Measurements from ENCODE around the gene PTK7.

PTK7 gene

GRCh38 chr6:43147691-43148477, 71.8 kb downstream of the PTK7 start:
- no peak for TF ChIP-seq CTCF (IDR thresholded peaks at IDR 0.05; ENCODE audit: insufficient read depth, low read length, missing control alignments)
- H3K4me3 ChIP-seq (ENCODE audit: low read depth, low read length), result no peak overlapping the region
- CTCF ChIA-PET, result interaction anchor here (0.9 to 9.6 kb wide), 6 partner anchors 10 to 247 kb away, joined by 3 to 183 read pairs (median 6); partner anchors contain the start of genes CUL7 and PTK7
- POLR2A ChIA-PET, result interaction anchor here (0.6 to 0.7 kb wide), 3 partner anchors 57 to 134 kb away, joined by 3 to 5 read pairs (median 3); partner anchors contain the start of gene KLHDC3
- no peak for DNase-seq (ENCODE audit: low read depth, low spot score)

- no peak overlapping the region for H3K4me3 ChIP-seq (ENCODE audit: low read depth, low read length)
- TF ChIP-seq CTCF (IDR thresholded peaks at IDR 0.05; ENCODE audit: insufficient read depth, low read length, missing control alignments), result no peak
- ChIA-PET POLR2A (interaction anchor here (0.8 to 1.1 kb wide), 3 partner anchors 24 to 135 kb away, joined by 3 to 10 read pairs (median 4); partner anchors contain the start of gene KLHDC3), CTCF (interaction anchor here (0.7 to 1.1 kb wide), 6 partner anchors 9 to 93 kb away, joined by 3 to 4 read pairs (median 3); partner anchors contain the start of gene PTK7)
- DNase-seq (ENCODE audit: low read depth, low spot score), result no peak
Observed at GRCh38 chr6:43149265-43149664, 73.2 kb downstream of the PTK7 start.

- no peak overlapping the region for H3K4me3 ChIP-seq (ENCODE audit: low read depth, low read length)
- no peak for TF ChIP-seq CTCF (IDR thresholded peaks at IDR 0.05; ENCODE audit: insufficient read depth, low read length, missing control alignments)
- DNase-seq (ENCODE audit: low read depth, low spot score), result no peak
- CTCF ChIA-PET, result interaction anchor here (1.1 kb wide), 1 partner anchor 20 kb away, joined by 4 read pairs; no protein-coding TSS in a partner anchor
- POLR2A ChIA-PET, result interaction anchor here (0.8 kb wide), 1 partner anchor 75 kb away, joined by 5 read pairs; no protein-coding TSS in a partner anchor
Observed at GRCh38 chr6:43150051-43150751, 74.1 kb downstream of the PTK7 start.

DNA sequence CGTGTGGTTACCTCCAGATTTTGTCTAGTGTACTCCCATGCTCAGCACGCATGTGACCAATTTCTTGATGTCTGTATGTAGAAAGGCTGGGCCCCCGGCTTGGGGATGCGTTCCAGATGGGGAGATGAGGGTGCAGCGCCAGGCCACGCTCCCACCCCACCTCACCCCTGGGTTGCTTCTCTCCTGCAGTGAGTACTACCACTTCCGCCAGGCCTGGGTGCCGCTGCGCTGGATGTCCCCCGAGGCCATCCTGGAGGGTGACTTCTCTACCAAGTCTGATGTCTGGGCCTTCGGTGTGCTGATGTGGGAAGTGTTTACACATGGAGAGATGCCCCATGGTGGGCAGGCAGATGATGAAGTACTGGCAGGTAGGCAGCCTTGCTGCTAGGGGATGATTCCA, 83.5 kb downstream of the PTK7 start:
- H3K4me3 ChIP-seq (ENCODE audit: low read depth, low read length), result no peak overlapping the region
- CTCF ChIA-PET, result interaction anchor here (1.5 to 2.6 kb wide), 2 partner anchors 8 to 16 kb away, joined by 4 to 17 read pairs; no protein-coding TSS in a partner anchor
- POLR2A ChIA-PET, result no interaction called here
- no peak for TF ChIP-seq CTCF (IDR thresholded peaks at IDR 0.05; ENCODE audit: insufficient read depth, low read length, missing control alignments)
- no peak for DNase-seq (ENCODE audit: low read depth, low spot score)

DNA sequence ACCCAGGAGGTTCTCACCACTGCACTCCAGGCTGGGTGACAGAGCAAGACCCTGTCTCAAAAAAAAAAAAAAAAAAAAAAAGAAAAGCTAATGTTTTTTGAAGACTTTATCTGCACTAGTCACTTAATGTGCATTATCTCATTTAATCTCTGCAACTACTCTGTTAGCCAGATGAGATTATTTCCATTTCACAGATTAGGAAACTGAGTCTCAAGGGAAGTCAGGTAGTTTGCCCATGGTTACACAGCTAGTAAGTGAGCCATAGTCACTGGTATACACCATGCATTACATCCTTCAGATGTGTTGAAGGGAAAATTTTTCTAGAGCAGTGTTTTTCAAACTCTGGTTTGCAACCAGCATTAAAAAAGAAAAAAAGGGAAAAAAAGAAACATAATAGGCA, 87.8 kb downstream of the PTK7 start:
- ChIA-PET CTCF (no interaction called here), POLR2A (no interaction called here)
- no peak for DNase-seq (ENCODE audit: low read depth, low spot score)
- no peak for TF ChIP-seq CTCF (IDR thresholded peaks at IDR 0.05; ENCODE audit: insufficient read depth, low read length, missing control alignments)
- H3K4me3 ChIP-seq (ENCODE audit: low read depth, low read length), result no peak overlapping the region

All from AG04449 (cell line).